HCT116 (cell line): ENCODE measurements around the gene CAAP1. TPM values are rescaled to one million over a fixed set of nuclear protein-coding genes. Genes with fewer than 3 reads are reported as not detected.

Source experiments
- ATAC-seq: fragments of 200-7000 bp; cut with Tn5 transposase; 2 replicates; pipeline ENCODE4 v1.9.1; 2020; ENCODE audit warnings: mild to moderate bottlenecking, moderate library complexity
- BruUV-seq: library from RNA; stranded (reverse); fragments of 400-500 nt; replicated peaks from 2 replicates; lab custom pipeline; 2021; lab: Mats Ljungman, UMichigan
- CTCF ChIA-PET: fragments of 300-600 bp; sonication (Branson Sonifier 250); formaldehyde crosslinking; loops from one replicate; lab custom pipeline; 2021; ENCODE audit warnings: antibody characterized with exemption; lab: Charles Lee
- POLR2A ChIA-PET: fragments of 300-600, 350-600 bp; sonication (Branson Sonifier 250); formaldehyde crosslinking; loops from one replicate; lab custom pipeline; 2021; ENCODE audit warnings: antibody characterized with exemption; lab: Charles Lee
- RAD21 ChIA-PET, 2 experiments: fragments of 300-600 bp; sonication (Branson Sonifier 250); formaldehyde crosslinking; loops; one replicate each; lab custom pipeline; 2023; ENCODE audit warnings: low total read pairs in 2 of 2; ENCODE audit not compliant: uncharacterized antibody in 2 of 2, unreplicated experiment in 2 of 2, low non-redundant PET in 1 of 2; lab: Charles Lee
- DNase-seq: peaks from one replicate; pipeline ENCODE4 v3.0.0-alpha.2; 2010; ENCODE audit warnings: low read depth, low spot score
- H2AFZ ChIP-seq: fragments of 200-600 bp; shearing (Covaris generic), sonication (generic); 2 replicates; pipeline ENCODE4 v1.6.1; 2017; ENCODE audit warnings: low read depth, mixed run types, mixed read lengths, antibody characterized with exemption, low read length; ENCODE audit not compliant: poor library complexity, severe bottlenecking
- H3K27ac ChIP-seq: 2 replicates; pipeline ENCODE4 v1.5.1; 2012; ENCODE audit warnings: low read depth, low read length
- H3K27me3 ChIP-seq: fragments of 200-600 bp; sonication (generic); 2 replicates; pipeline ENCODE4 v1.6.1; 2016; ENCODE audit warnings: mixed run types, low read length, mixed read lengths; ENCODE audit not compliant: insufficient read depth
- H3K36me3 ChIP-seq, 2 experiments: fragments of 200-500 bp in 1 of 2; fragments of 200-600 bp in 1 of 2; sonication (Bioruptor generic) in 1 of 2; sonication (generic) in 1 of 2; 2 replicates each; pipeline versions ENCODE4 v1.5.1 to v1.6.1; 2014 to 2016; ENCODE audit warnings: low read length in 2 of 2, inconsistent platforms in 1 of 2, mixed read lengths in 1 of 2, mixed run types in 1 of 2; ENCODE audit not compliant: insufficient read depth in 2 of 2, control insufficient read depth in 1 of 2
- H3K4me1 ChIP-seq, 2 experiments: fragments of 200-600 bp in 1 of 2; sonication (generic) in 1 of 2; 2 replicates each; pipeline versions ENCODE4 v1.5.1 to v1.6.1; 2012 to 2017; ENCODE audit warnings: low read length in 2 of 2, inconsistent platforms in 1 of 2, mild to moderate bottlenecking in 1 of 2, mixed read lengths in 1 of 2, mixed run types in 1 of 2, moderate library complexity in 1 of 2; ENCODE audit not compliant: insufficient read depth in 2 of 2, control insufficient read depth in 1 of 2
- H3K4me2 ChIP-seq: fragments of 200-600 bp; sonication (generic); 2 replicates; pipeline ENCODE4 v1.6.1; 2017; ENCODE audit warnings: mixed run types, low read length, mixed read lengths
- H3K4me3 ChIP-seq, 2 experiments: fragments of 200-600 bp in 1 of 2; sonication (generic) in 1 of 2; replicated peaks in 1 of 2; 2 replicates each; pipeline ENCODE4 v1.5.1; 2011 to 2016; ENCODE audit warnings: low read length in 2 of 2, control low read depth in 1 of 2, low read depth in 1 of 2, mild to moderate bottlenecking in 1 of 2, mixed read lengths in 1 of 2, mixed run types in 1 of 2
- H3K79me2 ChIP-seq: fragments of 200-600 bp; sonication (generic); 2 replicates; pipeline ENCODE4 v1.6.1; 2017; ENCODE audit warnings: mild to moderate bottlenecking, mixed run types, low read length, moderate library complexity, mixed read lengths; ENCODE audit not compliant: insufficient read depth
- H3K9ac ChIP-seq: fragments of 200-600 bp; sonication (generic); 2 replicates; pipeline ENCODE4 v1.6.1; 2016; ENCODE audit warnings: low read length, mixed read lengths
- H3K9me2 ChIP-seq: fragments of 200-600 bp; sonication (generic), shearing (Covaris generic); 2 replicates; pipeline ENCODE4 v1.6.1; 2017; ENCODE audit warnings: mixed run types, mild to moderate bottlenecking, moderate library complexity; ENCODE audit not compliant: insufficient read depth
- H3K9me3 ChIP-seq, 2 experiments: fragments of 200-500 bp in 1 of 2; fragments of 200-600 bp in 1 of 2; sonication (Bioruptor generic) in 1 of 2; sonication (generic) in 1 of 2; 2 replicates each; pipeline ENCODE4 v1.6.1; 2014 to 2017; ENCODE audit warnings: low read length in 2 of 2, mixed read lengths in 2 of 2, inconsistent platforms in 1 of 2, low read depth in 1 of 2, mild to moderate bottlenecking in 1 of 2, mixed run types in 1 of 2, moderate library complexity in 1 of 2; ENCODE audit not compliant: control insufficient read depth in 1 of 2, insufficient read depth in 1 of 2
- H4K20me1 ChIP-seq: fragments of 200-600 bp; sonication (generic), shearing (Covaris generic); 2 replicates; pipeline ENCODE4 v1.6.1; 2017; ENCODE audit warnings: mixed run types, mild to moderate bottlenecking, moderate library complexity; ENCODE audit not compliant: insufficient read depth
- POLR2AphosphoS5 ChIP-seq: IDR thresholded peaks from 2 replicates; pipeline ENCODE4 v1.6.1; 2011; ENCODE audit warnings: mild to moderate bottlenecking, low read depth, low read length, moderate library complexity
- SP1 ChIP-seq: IDR thresholded peaks from 2 replicates; pipeline ENCODE4 v1.6.1; 2012; ENCODE audit warnings: low read depth
- SRF ChIP-seq: IDR thresholded peaks from 2 replicates; pipeline ENCODE4 v1.6.1; 2012; ENCODE audit warnings: low read depth
- YY1 ChIP-seq: IDR thresholded peaks from 2 replicates; pipeline ENCODE4 v1.6.1; 2011; ENCODE audit warnings: low read length, low read depth, moderate library complexity, mild to moderate bottlenecking; ENCODE audit not compliant: insufficient replicate concordance; ENCODE audit errors: extremely low read depth
- ZNF274 ChIP-seq: fragments of 200-500 bp; sonication (Bioruptor generic); IDR thresholded peaks from 2 replicates; pipeline ENCODE4 v1.6.1; 2014; ENCODE audit warnings: mild to moderate bottlenecking, low read depth, low read length, inconsistent platforms
- intact Hi-C: fragments of 100-400 bp; cut with micrococcal nuclease; formaldehyde crosslinking; loops from 2 replicates; pipeline ENCODE4 v1.10.0; 2022
- total RNA-seq: library from RNA; stranded (reverse); gene quantifications from one replicate; pipeline ENCODE4 v1.2.1, GENCODE V29; 2021; ENCODE audit not compliant: unreplicated experiment
- TF ChIP-seq, protein P1 (sequence below), 3 experiments: fragments of 200-600 bp in 1 of 3; sonication (generic) in 1 of 3; IDR thresholded peaks in 2 of 3; conservative IDR thresholded peaks in 1 of 3; 2 replicates each; pipeline ENCODE4 v1.5.1; 2012 to 2017; ENCODE audit warnings: low read depth in 2 of 3, low read length in 2 of 3, antibody characterized with exemption in 1 of 3, borderline replicate concordance in 1 of 3, control low read depth in 1 of 3, mild to moderate bottlenecking in 1 of 3, mixed read lengths in 1 of 3, mixed run types in 1 of 3, moderate library complexity in 1 of 3; ENCODE audit not compliant: insufficient read depth in 1 of 3
- TF ChIP-seq, protein P2 (sequence below): IDR thresholded peaks from 2 replicates; pipeline ENCODE4 v1.6.1; 2012; ENCODE audit warnings: low read depth
- TF ChIP-seq, protein P3 (sequence below): IDR thresholded peaks from 2 replicates; pipeline ENCODE4 v1.6.1; 2012

The CAAP1 gene
- total RNA-seq, 1 experiment from 2014 or later = 19.1 TPM

DNA sequence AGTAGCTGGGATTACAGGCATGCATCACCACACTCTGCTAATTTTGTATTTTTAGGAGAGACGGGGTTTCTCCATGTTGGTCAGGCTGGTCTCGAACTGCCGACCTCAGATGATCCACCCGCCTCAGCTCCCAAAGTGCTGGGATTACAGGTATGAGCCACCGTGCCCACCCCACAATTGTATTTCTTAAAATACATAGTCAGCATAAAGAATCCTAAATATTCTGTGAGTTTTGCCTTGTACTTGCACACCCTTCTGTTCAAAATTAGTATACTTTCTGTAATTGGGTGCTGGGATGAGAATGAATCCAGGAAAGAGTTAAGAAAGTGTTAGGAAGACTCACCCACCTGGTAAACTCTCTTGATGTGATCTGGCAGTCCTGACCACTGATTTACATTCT lies 101.3 kb downstream of the CAAP1 start:
- H3K4me1 ChIP-seq = no peaks in the 10 kb centered on the region
- POLR2A ChIA-PET = no interaction called here

More for the DNA sequence above, 101.3 kb downstream of the CAAP1 start:
- CTCF ChIA-PET = no interaction called here
- no TSS peak for BruUV-seq
- ATAC-seq (no peak), DNase-seq (no peak)
- H2AFZ ChIP-seq = no peak overlapping the region
- no peak overlapping the region for H3K27ac ChIP-seq
- intact Hi-C loops = no loop called here
- H4K20me1 ChIP-seq = no peaks in the 10 kb centered on the region
- H3K9me2 ChIP-seq = no peaks in the 10 kb centered on the region
- H3K9me3 ChIP-seq = no peaks in the 10 kb centered on the region
- no peak overlapping the region for H3K4me3 ChIP-seq
- no peaks in the 10 kb centered on the region for H3K79me2 ChIP-seq
- H3K9ac ChIP-seq = no peak overlapping the region
- H3K4me2 ChIP-seq = no peak overlapping the region
- TF ChIP-seq YY1 (no peak), SRF (no peak), POLR2AphosphoS5 (no peak), SP1 (no peak), ZNF274 (no peak)
- TF ChIP-seq, protein P1, sequence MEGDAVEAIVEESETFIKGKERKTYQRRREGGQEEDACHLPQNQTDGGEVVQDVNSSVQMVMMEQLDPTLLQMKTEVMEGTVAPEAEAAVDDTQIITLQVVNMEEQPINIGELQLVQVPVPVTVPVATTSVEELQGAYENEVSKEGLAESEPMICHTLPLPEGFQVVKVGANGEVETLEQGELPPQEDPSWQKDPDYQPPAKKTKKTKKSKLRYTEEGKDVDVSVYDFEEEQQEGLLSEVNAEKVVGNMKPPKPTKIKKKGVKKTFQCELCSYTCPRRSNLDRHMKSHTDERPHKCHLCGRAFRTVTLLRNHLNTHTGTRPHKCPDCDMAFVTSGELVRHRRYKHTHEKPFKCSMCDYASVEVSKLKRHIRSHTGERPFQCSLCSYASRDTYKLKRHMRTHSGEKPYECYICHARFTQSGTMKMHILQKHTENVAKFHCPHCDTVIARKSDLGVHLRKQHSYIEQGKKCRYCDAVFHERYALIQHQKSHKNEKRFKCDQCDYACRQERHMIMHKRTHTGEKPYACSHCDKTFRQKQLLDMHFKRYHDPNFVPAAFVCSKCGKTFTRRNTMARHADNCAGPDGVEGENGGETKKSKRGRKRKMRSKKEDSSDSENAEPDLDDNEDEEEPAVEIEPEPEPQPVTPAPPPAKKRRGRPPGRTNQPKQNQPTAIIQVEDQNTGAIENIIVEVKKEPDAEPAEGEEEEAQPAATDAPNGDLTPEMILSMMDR (IDR thresholded peaks at IDR 0.05 in 2 of 3, conservative IDR thresholded peaks at IDR 0.05 in 1 of 3; ENCODE audit: borderline replicate concordance in 1 of 3, insufficient read depth in 1 of 3, low read depth in 2 of 3, low read length in 2 of 3) = no peak
- TF ChIP-seq, protein P2, sequence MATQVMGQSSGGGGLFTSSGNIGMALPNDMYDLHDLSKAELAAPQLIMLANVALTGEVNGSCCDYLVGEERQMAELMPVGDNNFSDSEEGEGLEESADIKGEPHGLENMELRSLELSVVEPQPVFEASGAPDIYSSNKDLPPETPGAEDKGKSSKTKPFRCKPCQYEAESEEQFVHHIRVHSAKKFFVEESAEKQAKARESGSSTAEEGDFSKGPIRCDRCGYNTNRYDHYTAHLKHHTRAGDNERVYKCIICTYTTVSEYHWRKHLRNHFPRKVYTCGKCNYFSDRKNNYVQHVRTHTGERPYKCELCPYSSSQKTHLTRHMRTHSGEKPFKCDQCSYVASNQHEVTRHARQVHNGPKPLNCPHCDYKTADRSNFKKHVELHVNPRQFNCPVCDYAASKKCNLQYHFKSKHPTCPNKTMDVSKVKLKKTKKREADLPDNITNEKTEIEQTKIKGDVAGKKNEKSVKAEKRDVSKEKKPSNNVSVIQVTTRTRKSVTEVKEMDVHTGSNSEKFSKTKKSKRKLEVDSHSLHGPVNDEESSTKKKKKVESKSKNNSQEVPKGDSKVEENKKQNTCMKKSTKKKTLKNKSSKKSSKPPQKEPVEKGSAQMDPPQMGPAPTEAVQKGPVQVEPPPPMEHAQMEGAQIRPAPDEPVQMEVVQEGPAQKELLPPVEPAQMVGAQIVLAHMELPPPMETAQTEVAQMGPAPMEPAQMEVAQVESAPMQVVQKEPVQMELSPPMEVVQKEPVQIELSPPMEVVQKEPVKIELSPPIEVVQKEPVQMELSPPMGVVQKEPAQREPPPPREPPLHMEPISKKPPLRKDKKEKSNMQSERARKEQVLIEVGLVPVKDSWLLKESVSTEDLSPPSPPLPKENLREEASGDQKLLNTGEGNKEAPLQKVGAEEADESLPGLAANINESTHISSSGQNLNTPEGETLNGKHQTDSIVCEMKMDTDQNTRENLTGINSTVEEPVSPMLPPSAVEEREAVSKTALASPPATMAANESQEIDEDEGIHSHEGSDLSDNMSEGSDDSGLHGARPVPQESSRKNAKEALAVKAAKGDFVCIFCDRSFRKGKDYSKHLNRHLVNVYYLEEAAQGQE = no peak
- TF ChIP-seq, protein P3, sequence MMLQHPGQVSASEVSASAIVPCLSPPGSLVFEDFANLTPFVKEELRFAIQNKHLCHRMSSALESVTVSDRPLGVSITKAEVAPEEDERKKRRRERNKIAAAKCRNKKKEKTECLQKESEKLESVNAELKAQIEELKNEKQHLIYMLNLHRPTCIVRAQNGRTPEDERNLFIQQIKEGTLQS = no peak
- TF ChIP-seq, all 23 proteins: peak for 0
- RAD21 ChIA-PET = no interaction called here
- Histone ChIP-seq H3K27me3 (no peaks in the 10 kb centered on the region), H3K36me3 (no peaks in the 10 kb centered on the region)

Other genes starting within 250 kb of the CAAP1 start
- 41.2 TPM for gene PLAA, start 54.4 kb upstream of the CAAP1 start, total RNA-seq
- 18.2 TPM for gene IFT74, start 63.6 kb upstream of the CAAP1 start, total RNA-seq
- not detected for gene LRRC19, start 112.9 kb upstream of the CAAP1 start, total RNA-seq
- gene TEK, start 216.4 kb upstream of the CAAP1 start, total RNA-seq = 0.15 TPM